GM20431 (cell line): Measurements from ENCODE around the gene PSTPIP2.
"Not testable (repeated sequence)": the region's sequence is repeated elsewhere in the genome, so short reads cannot be mapped to it uniquely, and the experiment has no call there.

Experiments
- in situ Hi-C: fragments of 300-500 bp; cut with MseI, MboI; formaldehyde crosslinking; loops from one replicate; pipeline ENCODE4 v1.15.0; 2020; ENCODE audit warnings: low sequenced_read_pairs; ENCODE audit not compliant: unreplicated experiment

The PSTPIP2 gene

GRCh38 chr18:46070815-46071652 is 1.0 kb downstream of the PSTPIP2 start:
- in situ Hi-C loops, result no loop called here

GRCh38 chr18:46070232-46070631 is 1.8 kb downstream of the PSTPIP2 start:
- in situ Hi-C loops, result no loop called here

GRCh38 chr18:46069524-46069923 is 2.5 kb downstream of the PSTPIP2 start:
- in situ Hi-C loops, result no loop called here

- in situ Hi-C loops, result no loop called here
Measured at GRCh38 chr18:46068763-46069162, 3.3 kb downstream of the PSTPIP2 start.

GRCh38 chr18:46067438-46068007 is 4.5 kb downstream of the PSTPIP2 start:
- in situ Hi-C loops, result no loop called here

- in situ Hi-C loops, result no loop called here
Measured at GRCh38 chr18:46062781-46063180, 9.3 kb downstream of the PSTPIP2 start.

- in situ Hi-C loops, result no loop called here
Measured at GRCh38 chr18:46061796-46062195, 10.3 kb downstream of the PSTPIP2 start.

- in situ Hi-C loops, result no loop called here
Measured at GRCh38 chr18:46061387-46061786, 10.7 kb downstream of the PSTPIP2 start.

- in situ Hi-C loops, result no loop called here
Measured at GRCh38 chr18:46060359-46060841, 11.7 kb downstream of the PSTPIP2 start.

GRCh38 chr18:46055838-46056230 is 16.2 kb downstream of the PSTPIP2 start:
- in situ Hi-C loops, result no loop called here

GRCh38 chr18:46054956-46055837 is 16.9 kb downstream of the PSTPIP2 start:
- in situ Hi-C loops, result no loop called here

GRCh38 chr18:46053368-46054095 is 18.5 kb downstream of the PSTPIP2 start:
- in situ Hi-C loops, result no loop called here

- in situ Hi-C loops, result no loop called here
Measured at GRCh38 chr18:46051731-46052461, 20.2 kb downstream of the PSTPIP2 start.

- in situ Hi-C loops, result no loop called here
Measured at GRCh38 chr18:46050268-46050667, 21.8 kb downstream of the PSTPIP2 start.

- in situ Hi-C loops, result no loop called here
Measured at GRCh38 chr18:46048641-46049040, 23.4 kb downstream of the PSTPIP2 start.

- in situ Hi-C loops, result not testable (repeated sequence)
Measured at GRCh38 chr18:46047369-46047768, 24.7 kb downstream of the PSTPIP2 start.

- in situ Hi-C loops, result no loop called here
Measured at GRCh38 chr18:46046688-46047087, 25.4 kb downstream of the PSTPIP2 start.

GRCh38 chr18:46046126-46046525 is 25.9 kb downstream of the PSTPIP2 start:
- in situ Hi-C loops, result no loop called here

GRCh38 chr18:46042571-46043123 is 29.4 kb downstream of the PSTPIP2 start:
- in situ Hi-C loops, result no loop called here
